Upper lobe of left lung (tissue), 4 donors: ENCODE results near the gene VMAC.

ENCODE experiments used
- CTCF ChIP-seq, 6 experiments: fragments of 450-650 bp in 4 of 6; fragments of 200-600 bp in 2 of 6; sonication (generic) in 2 of 6; IDR thresholded peaks; one replicate each; pipeline ENCODE4 v1.5.1; 2016 to 2019; ENCODE audit warnings: antibody characterized with exemption in 6 of 6
- POLR2AphosphoS5 ChIP-seq, 2 donors: sonication (generic); formaldehyde crosslinking; IDR thresholded peaks; one replicate each; pipeline ENCODE4 v1.5.1; 2017; ENCODE audit warnings: antibody characterized with exemption in 2 of 2

- no peak for TF ChIP-seq CTCF (IDR thresholded peaks at IDR 0.05)
- no peak for TF ChIP-seq POLR2AphosphoS5 (IDR thresholded peaks at IDR 0.05)
Observed at GRCh38 chr19:5910638-5910907, 5.9 kb downstream of the VMAC start.
